ENCODE results near the gene LENEP. TPM values are rescaled to one million over a fixed set of nuclear protein-coding genes. Genes with fewer than 3 reads are reported as not detected.

The LENEP gene
- polyA plus RNA-seq, 1 donor (not counting 4 experiments of a cell fraction or from before 2014, with no cell fraction given) = not detected

GRCh38 chr1:155016231-155016831 is 22.9 kb downstream of the LENEP start:
- Histone ChIP-seq H3K4me1 (ENCODE audit: control insufficient read depth, extremely low read depth, insufficient read depth, low read length) (peaks cover 45% of the 10 kb centered on the region), H3K9ac (ENCODE audit: control insufficient read depth, extremely low read depth, insufficient read depth, low read length) (peak overlapping the region; percentile 38), H3K4me2 (ENCODE audit: control insufficient read depth, extremely low read depth, insufficient read depth, low read depth, low read length) (no peak overlapping the region), H2AFZ (ENCODE audit: control insufficient read depth, low read length) (no peak overlapping the region), H4K20me1 (ENCODE audit: control insufficient read depth, extremely low read depth, insufficient read depth, low read length) (peaks cover 6% of the 10 kb centered on the region), H3K4me3 (ENCODE audit: control insufficient read depth in 2 of 3, extremely low read depth in 1 of 3, insufficient read depth in 2 of 3, low read depth in 1 of 3, low read length in 3 of 3) (no peak overlapping the region), H3K9me1 (ENCODE audit: control insufficient read depth, extremely low read depth, insufficient read depth, low read length) (no peaks in the 10 kb centered on the region), H3K27ac (ENCODE audit: control insufficient read depth, insufficient read depth, low read length) (peak overlapping the region; percentile 69), H3K79me2 (ENCODE audit: control insufficient read depth, insufficient read depth, low read length) (peaks cover 7% of the 10 kb centered on the region), H3K27me3 (ENCODE audit: control insufficient read depth, extremely low read depth, insufficient read depth, low read length) (no peaks in the 10 kb centered on the region), H3K36me3 (ENCODE audit: control insufficient read depth in 2 of 2, extremely low read depth in 1 of 2, insufficient read depth in 2 of 2, low read length in 2 of 2) (peaks cover 30 to 45% of the 10 kb centered on the region in 2 experiments), H3K9me3 (ENCODE audit: control insufficient read depth, low read depth, low read length) (no peaks in the 10 kb centered on the region)
- TF ChIP-seq EZH2 (IDR thresholded peaks at IDR 0.05; ENCODE audit: low read length) = no peak
- TF ChIP-seq CTCF (optimal IDR thresholded peaks at IDR 0.05 in 1 of 3, IDR thresholded peaks at IDR 0.05 in 1 of 3, conservative IDR thresholded peaks at IDR 0.05 in 1 of 3; ENCODE audit: extremely low read depth in 1 of 3, insufficient read depth in 2 of 3, low read length in 3 of 3) = no peak
- DNase-seq (ENCODE audit: low read depth, low spot score) (no peak), FAIRE-seq (no peak)
- dilution Hi-C loops (cut with MboI; ENCODE audit: extremely low pct_ligation_motif_present, low sequenced_read_pairs) = no loop called here

- H3K27me3 ChIP-seq (ENCODE audit: control insufficient read depth, extremely low read depth, insufficient read depth, low read length) = no peaks in the 10 kb centered on the region
- peak overlapping the region; percentile 8 for H2AFZ ChIP-seq (ENCODE audit: control insufficient read depth, low read length)
- peaks cover 7% of the 10 kb centered on the region for H3K79me2 ChIP-seq (ENCODE audit: control insufficient read depth, insufficient read depth, low read length)
- H3K9ac ChIP-seq (ENCODE audit: control insufficient read depth, extremely low read depth, insufficient read depth, low read length) = peak overlapping the region; percentile 54
- peaks cover 30 to 40% of the 10 kb centered on the region in 2 experiments for H3K36me3 ChIP-seq (ENCODE audit: control insufficient read depth in 2 of 2, extremely low read depth in 1 of 2, insufficient read depth in 2 of 2, low read length in 2 of 2)
- H3K27ac ChIP-seq (ENCODE audit: control insufficient read depth, insufficient read depth, low read length) = peak overlapping the region; percentile 69
- H3K4me3 ChIP-seq (ENCODE audit: control insufficient read depth in 2 of 3, extremely low read depth in 1 of 3, insufficient read depth in 2 of 3, low read depth in 1 of 3, low read length in 3 of 3) = peak overlapping the region in 1 of 3 experiments; percentile 26
- no peak for TF ChIP-seq EZH2 (IDR thresholded peaks at IDR 0.05; ENCODE audit: low read length)
- TF ChIP-seq CTCF (optimal IDR thresholded peaks at IDR 0.05 in 1 of 3, IDR thresholded peaks at IDR 0.05 in 1 of 3, conservative IDR thresholded peaks at IDR 0.05 in 1 of 3; ENCODE audit: extremely low read depth in 1 of 3, insufficient read depth in 2 of 3, low read length in 3 of 3) = peak in 2 of 3 experiments; percentile 96 to 100
- H4K20me1 ChIP-seq (ENCODE audit: control insufficient read depth, extremely low read depth, insufficient read depth, low read length) = peaks cover 6% of the 10 kb centered on the region
- FAIRE-seq (peak; percentile 13), DNase-seq (ENCODE audit: low read depth, low spot score) (peak; percentile 88)
- dilution Hi-C loops (cut with MboI; ENCODE audit: extremely low pct_ligation_motif_present, low sequenced_read_pairs) = no loop called here
- no peaks in the 10 kb centered on the region for H3K9me1 ChIP-seq (ENCODE audit: control insufficient read depth, extremely low read depth, insufficient read depth, low read length)
- H3K4me2 ChIP-seq (ENCODE audit: control insufficient read depth, extremely low read depth, insufficient read depth, low read depth, low read length) = peak overlapping the region; percentile 74
- H3K4me1 ChIP-seq (ENCODE audit: control insufficient read depth, extremely low read depth, insufficient read depth, low read length) = peaks cover 44% of the 10 kb centered on the region
- no peaks in the 10 kb centered on the region for H3K9me3 ChIP-seq (ENCODE audit: control insufficient read depth, low read depth, low read length)
These were observed 23.9 kb downstream of the LENEP start for GRCh38 chr1:155017041-155017945.

All from keratinocyte (primary cell).